Activated T-helper 1 cell treated with anti-CD3 and anti-CD28 coated beads, Interleukin-2, amount 50 U/mL, for 16 hours (primary cell): ENCODE results near the gene ADO.
"Not testable (repeated sequence)": the region's sequence is repeated elsewhere in the genome, so short reads cannot be mapped to it uniquely, and the experiment has no call there.

ENCODE experiments used
- DNase-seq, 2 donors: peaks; one replicate each; pipeline ENCODE4 v3.0.0-alpha.2; 2020; ENCODE audit warnings: low read depth in 1 of 2, low spot score in 1 of 2

The ADO gene

GRCh38 chr10:62804356-62805230 lies at the start of gene ADO:
ADO (plus strand) TSS chr10:62804720; CDS start chr10:62805060, 340 bp downstream.
- DNase-seq, result peak; percentile 48 to 68

DNA sequence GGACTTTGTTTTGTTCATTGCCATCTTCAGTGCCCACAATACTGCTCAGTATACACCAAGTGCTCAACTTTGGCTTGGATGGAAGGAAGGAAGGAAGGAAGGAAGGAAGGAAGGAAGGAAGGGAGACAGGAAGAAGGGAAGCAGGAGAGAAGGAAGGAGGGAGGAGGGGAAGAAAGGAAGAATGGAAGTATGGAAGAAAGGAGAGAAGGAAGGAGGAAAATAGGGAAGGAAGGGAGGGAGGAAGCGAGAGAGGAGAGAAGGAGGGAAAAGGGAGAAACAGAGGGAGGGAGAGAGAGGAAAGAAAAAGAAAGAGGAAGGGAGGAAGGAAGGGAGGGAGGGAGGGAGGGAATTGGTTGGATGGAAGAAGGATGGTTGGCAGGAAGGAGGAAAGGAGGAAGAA lies 49.6 kb upstream of the ADO start:
- DNase-seq, result no peak

DNA sequence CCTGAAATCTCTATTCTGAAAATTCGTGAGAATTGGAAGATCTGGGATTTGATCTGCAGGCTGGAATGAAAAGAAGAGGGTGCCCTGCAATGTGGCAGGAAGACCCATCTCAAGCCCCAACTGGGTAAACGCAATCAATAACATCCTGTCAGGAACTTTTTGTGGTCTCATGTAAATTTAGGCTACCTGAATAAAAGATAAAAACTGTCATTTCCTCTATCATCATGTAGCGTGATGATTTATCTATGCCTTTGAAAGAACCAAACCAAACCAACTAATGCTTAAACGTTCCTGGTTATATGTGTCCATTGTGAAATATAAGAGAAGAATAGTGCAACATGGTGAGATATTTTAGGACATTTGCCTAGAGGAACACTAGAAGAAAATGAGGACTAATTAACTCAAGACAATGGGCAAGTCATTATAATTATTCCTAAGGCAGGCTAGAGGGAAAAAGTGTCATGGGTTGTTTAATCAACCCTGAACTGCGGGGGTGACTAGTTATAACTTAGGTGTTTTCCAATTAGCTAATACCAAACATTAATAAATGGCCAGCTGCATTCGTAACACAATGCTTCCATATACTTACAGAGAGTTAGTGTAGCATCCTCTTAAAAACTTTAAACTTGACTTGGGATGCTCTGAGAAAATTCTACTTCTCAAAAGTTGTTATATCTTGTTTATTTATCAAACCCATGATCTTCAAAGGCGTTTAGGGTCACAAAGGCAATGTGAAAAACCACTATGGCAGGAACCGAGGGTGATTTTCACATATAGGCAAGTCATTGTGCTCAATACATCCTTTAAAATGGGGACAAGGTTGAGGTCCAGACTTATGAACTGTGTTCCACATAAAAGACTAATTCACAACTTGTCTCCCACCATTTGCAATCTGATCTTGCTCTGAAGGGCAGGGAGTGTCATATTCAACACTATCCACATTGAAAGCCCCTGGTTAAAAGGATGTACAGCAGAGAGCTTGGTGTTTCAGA lies 48.6 kb upstream of the ADO start:
- DNase-seq, result no peak

DNA sequence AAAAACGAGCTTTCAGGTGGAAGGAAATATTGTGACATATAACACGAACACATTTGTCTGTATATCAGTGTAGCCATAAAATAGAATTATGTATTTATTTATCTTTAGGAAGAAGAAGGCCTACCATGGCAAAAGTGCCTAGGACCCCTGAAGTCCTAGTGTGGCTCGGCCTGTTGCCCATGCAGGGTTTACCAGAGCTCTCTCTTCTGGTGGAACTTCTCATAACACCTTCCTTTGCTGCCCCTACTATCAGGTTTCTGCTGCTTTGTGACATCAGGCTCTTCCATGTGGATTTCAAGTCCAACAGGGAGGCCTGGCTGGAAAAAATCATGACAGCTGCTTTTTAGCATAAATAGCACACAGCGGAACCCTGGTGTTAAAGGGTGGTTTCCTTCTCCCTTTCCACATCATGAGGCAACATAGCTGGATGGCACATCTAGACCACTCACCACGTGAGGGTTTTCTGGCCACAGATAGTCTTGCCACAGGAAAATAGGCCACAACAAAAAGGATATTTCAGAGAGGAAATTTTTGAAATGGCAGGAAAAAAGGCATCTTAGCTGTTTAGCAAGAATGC lies 44.8 kb upstream of the ADO start:
- DNase-seq, result no peak

DNA sequence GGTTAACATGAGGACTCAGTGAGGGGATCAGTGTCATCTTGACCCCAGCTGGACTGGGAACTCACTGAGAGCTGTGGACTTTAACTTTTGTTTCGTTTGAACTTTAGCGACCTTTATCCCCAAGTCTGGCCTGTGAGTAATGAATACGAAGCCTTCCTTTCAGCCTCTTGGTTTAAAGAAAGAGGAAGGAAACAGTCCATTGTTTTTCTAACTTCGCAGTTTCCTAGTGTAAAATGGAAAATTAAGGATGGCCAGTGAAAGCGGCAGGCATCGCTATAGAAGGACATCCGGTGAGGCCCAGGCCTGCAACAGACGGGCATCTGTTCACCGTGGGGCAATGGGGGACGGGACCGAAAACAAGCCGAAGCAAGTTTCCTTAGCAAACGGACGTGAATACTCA lies 44.1 kb upstream of the ADO start:
- no peak for DNase-seq

- no peak for DNase-seq
Measured at GRCh38 chr10:62761115-62761514, 43.4 kb upstream of the ADO start.

GRCh38 chr10:62763155-62763554 lies 41.4 kb upstream of the ADO start:
- no peak for DNase-seq

GRCh38 chr10:62764011-62764410 lies 40.5 kb upstream of the ADO start:
- DNase-seq, result no peak

DNA sequence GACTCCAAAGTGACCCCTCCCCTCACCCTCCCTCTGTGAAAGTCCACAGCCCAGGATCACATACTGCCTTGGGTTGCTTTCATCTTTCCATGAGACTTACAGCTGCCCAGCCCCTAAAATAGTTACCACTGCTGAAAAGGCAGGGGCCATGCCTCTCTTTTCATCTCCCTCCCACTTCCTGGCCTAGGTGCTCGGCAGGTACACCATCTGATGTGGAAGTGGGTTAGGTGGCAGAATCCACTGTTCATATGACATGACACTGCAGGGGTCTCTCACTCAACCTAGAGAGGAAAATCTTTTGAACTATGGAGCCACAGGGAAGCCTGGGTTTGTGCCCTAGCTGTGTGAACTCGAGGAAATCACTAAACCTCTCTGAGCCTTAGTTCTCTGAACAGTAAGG lies 38.8 kb upstream of the ADO start:
- no peak for DNase-seq

- DNase-seq, result no peak
Measured at GRCh38 chr10:62766386-62766785, 38.1 kb upstream of the ADO start.

DNA sequence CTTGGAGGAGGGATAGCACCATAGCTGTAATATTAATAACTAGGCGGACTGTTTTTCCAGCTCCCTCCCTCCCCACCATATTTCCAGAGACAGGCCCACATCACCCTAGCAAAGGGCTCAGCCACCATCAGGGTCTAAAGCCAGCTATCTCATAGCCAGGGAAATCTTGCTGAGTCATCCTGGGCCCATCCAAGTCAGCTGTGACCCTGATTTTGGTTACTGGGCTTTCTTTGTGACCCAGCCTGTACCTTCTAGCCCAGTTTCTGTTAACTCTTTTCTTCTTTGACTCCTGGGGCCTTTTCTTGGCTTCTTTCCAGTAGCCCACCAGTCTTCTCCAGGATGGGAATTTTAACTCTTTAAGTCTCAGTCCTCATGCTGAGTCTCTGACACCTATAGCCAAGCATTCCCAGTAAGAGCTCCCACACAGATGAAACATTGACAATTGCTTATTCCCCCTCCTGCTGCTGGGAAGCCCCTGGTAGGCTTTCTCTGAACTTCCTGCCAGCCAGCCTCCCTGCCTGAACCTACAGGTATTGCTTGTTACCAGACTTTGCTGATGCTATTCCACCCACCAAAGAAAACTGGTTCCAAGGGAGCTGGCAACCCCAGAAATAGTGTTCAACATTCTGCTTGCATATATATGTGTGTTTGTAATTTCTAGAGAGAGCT lies 34.8 kb upstream of the ADO start:
- no peak for DNase-seq

DNA sequence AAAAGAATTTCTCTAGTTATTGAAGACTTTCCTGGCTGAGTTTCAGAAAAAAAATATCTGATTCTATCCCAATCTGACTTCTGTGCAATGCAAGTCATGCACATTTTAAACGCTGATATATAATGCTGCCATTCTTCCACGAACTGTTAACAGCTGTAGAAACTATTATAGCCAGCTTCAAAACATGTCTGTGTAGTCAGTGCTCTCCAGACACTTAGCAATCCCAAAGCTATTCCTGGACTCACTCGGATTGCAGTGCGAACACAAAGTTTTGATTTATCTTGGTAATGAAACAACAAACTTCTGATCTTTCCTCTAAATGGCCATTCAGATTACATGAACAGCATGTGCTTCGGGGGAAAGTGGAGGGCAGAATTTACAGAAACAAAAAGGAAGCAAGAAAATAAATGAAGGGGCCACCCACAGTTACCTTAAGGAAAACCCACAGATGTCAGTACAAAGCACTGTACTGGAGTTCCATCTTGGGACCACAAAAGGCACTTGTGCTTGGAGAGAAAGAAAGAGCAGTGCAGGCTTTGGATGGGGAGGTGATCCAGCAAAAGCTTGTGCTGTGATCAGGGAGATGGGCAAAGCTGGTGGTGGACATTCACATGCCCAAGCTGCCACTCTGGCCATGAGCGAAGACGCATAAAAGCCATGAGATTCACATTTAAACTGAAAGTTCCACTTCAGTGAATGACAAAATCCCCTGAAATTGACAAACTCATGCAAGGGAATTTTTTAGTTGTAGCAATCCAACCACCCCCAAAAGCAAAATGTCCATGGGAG lies 32.1 kb upstream of the ADO start:
- DNase-seq, result no peak

- DNase-seq, result no peak
Measured at GRCh38 chr10:62778125-62778524, 26.4 kb upstream of the ADO start.

GRCh38 chr10:62779487-62780248 lies 24.9 kb upstream of the ADO start:
- DNase-seq, result peak; percentile 52 to 77

DNA sequence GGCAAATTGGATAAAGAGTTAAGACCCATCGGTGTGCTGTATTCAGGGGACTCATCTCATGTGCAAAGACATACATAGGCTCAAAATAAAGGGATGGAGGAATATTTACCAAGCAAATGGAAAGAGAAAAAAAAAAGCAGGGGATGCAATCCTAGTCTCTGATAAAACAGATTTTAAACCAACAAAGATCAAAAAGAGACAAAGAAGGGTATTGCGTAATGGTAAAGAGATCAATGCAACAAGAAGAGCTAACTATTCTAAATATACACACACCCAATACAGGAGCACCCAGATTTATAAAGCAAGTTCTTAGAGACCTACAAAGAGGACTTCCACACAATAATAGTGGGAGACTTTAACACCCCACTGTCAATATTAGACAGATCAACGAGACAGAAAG lies 20.0 kb upstream of the ADO start:
- DNase-seq, result not testable (repeated sequence)

- not testable (repeated sequence) for DNase-seq
Measured at GRCh38 chr10:62788285-62788684, 16.2 kb upstream of the ADO start.

DNA sequence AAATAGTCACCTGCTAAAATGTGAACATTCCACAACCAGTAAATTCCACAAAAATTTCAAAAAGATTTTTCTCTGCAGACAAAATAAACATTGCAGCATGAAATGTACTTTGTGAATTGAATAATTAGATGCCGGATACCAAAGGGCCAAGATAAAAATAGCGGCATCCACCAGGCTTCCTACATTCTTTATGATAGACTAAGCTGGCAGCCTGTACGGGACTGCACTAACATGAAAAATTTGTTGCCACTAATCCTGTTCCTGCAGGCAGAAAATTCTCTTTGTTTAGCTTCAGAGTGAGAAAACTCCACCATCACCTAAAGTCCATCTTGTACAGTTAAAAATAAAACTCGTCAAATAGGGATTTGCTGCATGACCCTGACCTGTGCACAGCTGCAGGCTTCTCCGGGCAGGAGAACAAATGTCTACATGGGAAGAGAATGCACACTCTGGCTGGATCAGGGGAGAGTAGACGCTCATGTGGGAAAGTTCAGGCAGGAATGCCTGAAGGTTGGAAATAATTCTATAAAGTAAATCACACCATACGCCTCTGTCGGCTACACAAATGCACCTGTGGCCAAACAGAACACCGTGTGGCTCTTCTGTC lies 15.6 kb upstream of the ADO start:
- no peak for DNase-seq

DNA sequence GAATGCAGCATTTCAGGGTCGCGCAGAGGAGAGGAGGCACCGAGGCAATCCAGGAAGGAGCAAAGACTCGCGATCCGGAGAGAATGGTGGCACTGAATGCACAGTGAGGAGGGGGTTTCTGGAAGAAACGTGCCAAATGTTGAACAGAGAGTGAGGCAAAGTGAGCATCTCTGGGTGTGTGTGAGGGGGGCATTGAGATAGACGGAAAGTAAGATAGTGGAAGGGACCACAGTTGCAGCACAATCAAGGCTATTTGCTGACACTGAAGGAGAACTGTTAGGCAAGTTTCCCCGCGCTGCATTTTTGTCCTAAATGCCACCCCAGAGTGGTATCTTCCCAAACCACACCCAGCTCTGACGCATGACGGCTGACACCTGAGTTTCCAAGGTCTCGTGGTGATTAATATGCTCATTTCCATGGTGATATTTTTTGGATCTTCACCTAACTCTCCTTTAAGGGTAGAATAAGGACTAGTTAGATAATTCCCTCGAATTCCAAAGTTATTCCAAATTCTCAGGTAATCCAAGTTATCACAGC lies 14.4 kb upstream of the ADO start:
- no peak for DNase-seq

GRCh38 chr10:62790571-62790970 lies 13.9 kb upstream of the ADO start:
- no peak for DNase-seq
